ENCODE measurements around the gene WFDC13. TPM values are rescaled to one million over a fixed set of nuclear protein-coding genes. Genes with fewer than 3 reads are reported as not detected.

WFDC13 gene
- total and polyA plus RNA-seq, 9 donors = not detected

- Histone ChIP-seq H3K27ac (no peak overlapping the region), H3K4me1 (ENCODE audit: insufficient read depth) (no peaks in the 10 kb centered on the region), H3K4me3 (no peak overlapping the region), H3K36me3 (no peaks in the 10 kb centered on the region), H3K27me3 (no peaks in the 10 kb centered on the region), H3K9me3 (peaks cover 0 to 4% of the 10 kb centered on the region in 2 donors)
- 88 to 95% (median 95%) methylated on average over 23 of the region's 23 CpGs for WGBS, 3 donors
- intact Hi-C loops (cut with DNase I) = no loop called here
- TF ChIP-seq CTCF (IDR thresholded peaks at IDR 0.05) (no peak), POLR2A (IDR thresholded peaks at IDR 0.05) (no peak), EP300 (IDR thresholded peaks at IDR 0.05) (no peak)
- no peak for DNase-seq
Measured at GRCh38 chr20:45735988-45736387, 34.1 kb downstream of the WFDC13 start.

GRCh38 chr20:45742596-45742995 lies 40.8 kb downstream of the WFDC13 start:
- Histone ChIP-seq H3K27ac (no peak overlapping the region), H3K27me3 (no peaks in the 10 kb centered on the region), H3K9me3 (no peaks in the 10 kb centered on the region), H3K4me1 (ENCODE audit: insufficient read depth) (no peaks in the 10 kb centered on the region), H3K36me3 (no peaks in the 10 kb centered on the region), H3K4me3 (no peak overlapping the region)
- DNase-seq = no peak
- no peak for TF ChIP-seq POLR2A (IDR thresholded peaks at IDR 0.05)
- no peak for TF ChIP-seq EP300 (IDR thresholded peaks at IDR 0.05)
- TF ChIP-seq CTCF (IDR thresholded peaks at IDR 0.05) = no peak
- intact Hi-C loops (cut with DNase I) = no loop called here
- 77 to 89% (median 82%) methylated on average over 4 of the region's 4 CpGs for WGBS, 3 donors

DNA sequence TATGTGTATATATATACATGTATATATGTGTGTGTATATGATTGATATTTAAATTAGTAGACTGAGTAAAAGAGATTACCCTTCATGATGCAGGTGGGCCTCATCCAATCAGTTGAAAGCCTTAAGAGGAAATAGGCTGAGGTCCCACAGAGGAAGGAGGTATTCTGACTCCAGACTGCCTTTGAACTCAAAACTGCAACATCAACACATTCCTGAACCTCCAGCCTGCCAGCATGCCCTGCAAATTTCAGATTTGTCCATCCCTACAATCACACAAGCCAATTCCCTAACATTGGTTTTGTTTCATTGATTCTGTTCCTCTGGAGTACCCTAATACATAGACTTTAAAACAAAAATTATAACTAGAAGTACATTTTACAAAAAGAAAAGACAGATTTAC lies 43.2 kb downstream of the WFDC13 start:
- TF ChIP-seq EP300 (IDR thresholded peaks at IDR 0.05) (no peak), CTCF (IDR thresholded peaks at IDR 0.05) (no peak), POLR2A (IDR thresholded peaks at IDR 0.05) (no peak)
- Histone ChIP-seq H3K36me3 (no peaks in the 10 kb centered on the region), H3K27me3 (no peaks in the 10 kb centered on the region), H3K9me3 (no peaks in the 10 kb centered on the region), H3K4me1 (ENCODE audit: insufficient read depth) (no peaks in the 10 kb centered on the region), H3K27ac (no peak overlapping the region), H3K4me3 (no peak overlapping the region)
- no peak for DNase-seq
- intact Hi-C loops (cut with DNase I) = no loop called here

GRCh38 chr20:45751721-45752120 lies 49.9 kb downstream of the WFDC13 start:
- Histone ChIP-seq H3K4me1 (ENCODE audit: insufficient read depth) (no peaks in the 10 kb centered on the region), H3K4me3 (no peak overlapping the region), H3K9me3 (peaks cover 0 to 5% of the 10 kb centered on the region in 2 donors), H3K27me3 (no peaks in the 10 kb centered on the region), H3K36me3 (no peaks in the 10 kb centered on the region), H3K27ac (no peak overlapping the region)
- TF ChIP-seq EP300 (IDR thresholded peaks at IDR 0.05) = no peak
- no peak for TF ChIP-seq POLR2A (IDR thresholded peaks at IDR 0.05)
- TF ChIP-seq CTCF (IDR thresholded peaks at IDR 0.05) = no peak
- intact Hi-C loops (cut with DNase I) = no loop called here
- 78 to 97% (median 86%) methylated on average over 1 of the region's 1 CpG for whole genome bisulfite sequencing, 3 donors
- no peak for DNase-seq

GRCh38 chr20:45752746-45753145 lies 50.9 kb downstream of the WFDC13 start:
- Histone ChIP-seq H3K27me3 (no peaks in the 10 kb centered on the region), H3K36me3 (no peaks in the 10 kb centered on the region), H3K27ac (no peak overlapping the region), H3K9me3 (peaks cover 0 to 5% of the 10 kb centered on the region in 2 donors), H3K4me1 (ENCODE audit: insufficient read depth) (no peaks in the 10 kb centered on the region), H3K4me3 (no peak overlapping the region)
- WGBS, 3 donors = 73 to 83% (median 80%) methylated on average over 3 of the region's 3 CpGs
- DNase-seq = no peak
- intact Hi-C loops (cut with DNase I) = no loop called here
- TF ChIP-seq CTCF (IDR thresholded peaks at IDR 0.05) (no peak), POLR2A (IDR thresholded peaks at IDR 0.05) (no peak), EP300 (IDR thresholded peaks at IDR 0.05) (no peak)
